Endothelial cell of umbilical vein (primary cell): Measurements from ENCODE around the gene CTSL.

Experiments used
- CTCF ChIP-seq, 2 donors: IDR thresholded peaks; 1 replicate in 1 of 2; 2 replicates in 1 of 2; pipeline ENCODE4 v1.5.1; 2011; ENCODE audit warnings: low read length in 2 of 2, mild to moderate bottlenecking in 2 of 2, moderate library complexity in 2 of 2, control low read depth in 1 of 2, inconsistent platforms in 1 of 2, low read depth in 1 of 2; ENCODE audit not compliant: insufficient read depth in 1 of 2; ENCODE audit errors: extremely low read depth in 1 of 2
- EZH2 ChIP-seq: IDR thresholded peaks from 2 replicates; pipeline ENCODE4 v1.6.1; 2012; ENCODE audit warnings: borderline replicate concordance, low read depth, mild to moderate bottlenecking, moderate library complexity, low read length, inconsistent platforms; ENCODE audit not compliant: severe bottlenecking
- JUN ChIP-seq: IDR thresholded peaks from 2 replicates; pipeline ENCODE4 v1.6.1; 2011; ENCODE audit warnings: borderline replicate concordance, low read depth; ENCODE audit not compliant: insufficient read length, insufficient read depth
- MAX ChIP-seq: IDR thresholded peaks from 2 replicates; pipeline ENCODE4 v1.6.1; 2011; ENCODE audit not compliant: insufficient read depth, insufficient read length
- POLR2A ChIP-seq: IDR thresholded peaks from 2 replicates; pipeline ENCODE4 v1.6.1; 2012; ENCODE audit warnings: low read depth, mild to moderate bottlenecking, control low read depth, low read length
- POLR2AphosphoS5 ChIP-seq: IDR thresholded peaks from 2 replicates; pipeline ENCODE4 v1.6.1; 2012; ENCODE audit warnings: low read depth, mild to moderate bottlenecking, control low read depth, low read length, moderate library complexity; ENCODE audit not compliant: insufficient read depth

- TF ChIP-seq CTCF (IDR thresholded peaks at IDR 0.05; ENCODE audit: extremely low read depth in 1 of 2, insufficient read depth in 1 of 2, low read depth in 1 of 2, low read length in 2 of 2) (no peak), MAX (no peak), JUN (no peak), POLR2A (no peak), EZH2 (no peak), POLR2AphosphoS5 (no peak)
Measured at GRCh38 chr9:87718852-87719612, 6.9 kb upstream of the CTSL start.
